C4-2B (cell line): ENCODE results near the gene MS4A15.

Experiments
- CTCF ChIP-seq: fragments of 450-650 bp; conservative IDR thresholded peaks from 2 replicates; pipeline ENCODE4 v1.5.1; 2017; ENCODE audit warnings: mild to moderate bottlenecking
- ZFX ChIP-seq: fragments of 450-650 bp; IDR thresholded peaks from 2 replicates; pipeline ENCODE4 v1.6.1; 2017

GRCh38 chr11:60818057-60818456, 61.4 kb downstream of the MS4A15 start:
- no peak for TF ChIP-seq CTCF
- TF ChIP-seq ZFX = no peak
